ENCODE results near the gene CATSPERB. TPM values are rescaled to one million over a fixed set of nuclear protein-coding genes. Genes with fewer than 3 reads are reported as not detected.
"Not testable (repeated sequence)": the region's sequence is repeated elsewhere in the genome, so short reads cannot be mapped to it uniquely, and the experiment has no call there.

The CATSPERB gene
- total and polyA plus RNA-seq, 10 of the 15 experiments (the other 5 are each of a cell fraction or from before 2014, with no cell fraction given), result not detected

- TF ChIP-seq, protein P1, sequence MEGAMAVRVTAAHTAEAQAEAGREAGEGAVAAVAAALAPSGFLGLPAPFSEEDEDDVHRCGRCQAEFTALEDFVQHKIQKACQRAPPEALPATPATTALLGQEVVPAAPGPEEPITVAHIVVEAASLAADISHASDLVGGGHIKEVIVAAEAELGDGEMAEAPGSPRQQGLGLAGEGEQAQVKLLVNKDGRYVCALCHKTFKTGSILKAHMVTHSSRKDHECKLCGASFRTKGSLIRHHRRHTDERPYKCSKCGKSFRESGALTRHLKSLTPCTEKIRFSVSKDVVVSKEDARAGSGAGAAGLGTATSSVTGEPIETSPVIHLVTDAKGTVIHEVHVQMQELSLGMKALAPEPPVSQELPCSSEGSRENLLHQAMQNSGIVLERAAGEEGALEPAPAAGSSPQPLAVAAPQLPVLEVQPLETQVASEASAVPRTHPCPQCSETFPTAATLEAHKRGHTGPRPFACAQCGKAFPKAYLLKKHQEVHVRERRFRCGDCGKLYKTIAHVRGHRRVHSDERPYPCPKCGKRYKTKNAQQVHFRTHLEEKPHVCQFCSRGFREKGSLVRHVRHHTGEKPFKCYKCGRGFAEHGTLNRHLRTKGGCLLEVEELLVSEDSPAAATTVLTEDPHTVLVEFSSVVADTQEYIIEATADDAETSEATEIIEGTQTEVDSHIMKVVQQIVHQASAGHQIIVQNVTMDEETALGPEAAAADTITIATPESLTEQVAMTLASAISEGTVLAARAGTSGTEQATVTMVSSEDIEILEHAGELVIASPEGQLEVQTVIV (IDR thresholded peaks at IDR 0.05; ENCODE audit: borderline replicate concordance, partially characterized antibody), result no peak
These were observed 163.3 kb downstream of the CATSPERB start (continued) for GRCh38 chr14:91568626-91569025.

- POLR2A ChIA-PET; FAIRE-seq; SMC1A ChIA-PET (ENCODE audit: uncharacterized antibody, unreplicated experiment); intact Hi-C loops (cut with micrococcal nuclease; ENCODE audit: unreplicated experiment); H3K9me3 ChIP-seq (replicated peaks; ENCODE audit: control insufficient read depth, insufficient read depth, low read length); H3K4me3 ChIP-seq; H3K27me3 ChIP-seq (replicated peaks in 1 of 2; ENCODE audit: control insufficient read depth in 2 of 2, insufficient read depth in 2 of 2, low read length in 1 of 2); H2AFZ ChIP-seq (ENCODE audit: control insufficient read depth, low read depth, low read length); H3K36me3 ChIP-seq (ENCODE audit: control insufficient read depth in 2 of 2, insufficient read depth in 2 of 2, low read length in 1 of 2); H3K4me2 ChIP-seq (ENCODE audit: control insufficient read depth, insufficient read depth); H3K4me1 ChIP-seq (ENCODE audit: control insufficient read depth, insufficient read depth, low read length); DNase-seq (ENCODE audit: low read depth, low spot score); ATAC-seq; H3K9ac ChIP-seq (ENCODE audit: control insufficient read depth, insufficient read depth, low read length); H4K20me1 ChIP-seq (ENCODE audit: control insufficient read depth, insufficient read depth); RAD21 ChIA-PET (ENCODE audit: unreplicated experiment); H3K27ac ChIP-seq (ENCODE audit: control insufficient read depth, insufficient read depth); in situ Hi-C loops (cut with MboI); BruUV-seq (replicated peaks); H3K79me2 ChIP-seq (ENCODE audit: control insufficient read depth, insufficient read depth, low read length): not testable (repeated sequence)
- 42% methylated on average over 4 of the region's 4 CpGs for WGBS (ENCODE audit: insufficient coverage, insufficient replicate concordance, low lambda C conversion rate, missing lambda C conversion rate)
- peak; percentile 52; the same call in 1 of the 2 replicates for TF ChIP-seq NFYB (IDR thresholded peaks at IDR 0.05; ENCODE audit: insufficient read depth, low read depth, low read length)
- CTCF ChIA-PET, result interaction anchor here (0.7 kb wide), 1 partner anchor 8 kb away, joined by 3 read pairs; no protein-coding TSS in a partner anchor
These were observed 164.1 kb downstream of the CATSPERB start for GRCh38 chr14:91567827-91568226.

DNA sequence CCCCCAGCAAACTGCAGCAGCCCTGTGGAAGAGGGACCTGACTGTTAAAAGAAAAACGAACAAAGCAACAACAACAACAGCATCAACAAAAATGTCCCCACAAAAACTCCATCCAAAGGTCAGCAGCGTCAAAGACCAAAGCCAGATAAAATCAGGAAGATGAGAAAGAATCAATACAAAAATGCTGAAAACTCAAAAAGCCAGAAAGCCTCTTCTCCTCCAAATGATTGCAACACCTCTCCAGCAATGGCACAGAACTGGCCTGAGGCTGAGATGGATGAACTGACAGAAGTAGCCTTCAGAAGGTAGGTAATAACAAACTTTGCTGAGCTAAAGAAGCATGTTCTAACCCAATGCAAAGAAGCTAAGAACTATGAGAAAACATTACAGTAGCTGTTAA is 176.4 kb downstream of the CATSPERB start:
- 0% methylated on average over 2 of the region's 2 CpGs for WGBS (ENCODE audit: insufficient coverage, insufficient replicate concordance, low lambda C conversion rate, missing lambda C conversion rate)
- intact Hi-C loops (cut with micrococcal nuclease; ENCODE audit: unreplicated experiment) (no loop called here), in situ Hi-C loops (cut with MboI) (no loop called here)
- Histone ChIP-seq H4K20me1 (ENCODE audit: control insufficient read depth, insufficient read depth) (no peaks in the 10 kb centered on the region), H3K27me3 (replicated peaks in 1 of 2; ENCODE audit: control insufficient read depth in 2 of 2, insufficient read depth in 2 of 2, low read length in 1 of 2) (no peaks in the 10 kb centered on the region), H3K27ac (ENCODE audit: control insufficient read depth, insufficient read depth) (no peak overlapping the region), H3K4me3 (no peak overlapping the region), H3K9ac (ENCODE audit: control insufficient read depth, insufficient read depth, low read length) (no peak overlapping the region), H3K36me3 (ENCODE audit: control insufficient read depth in 2 of 2, insufficient read depth in 2 of 2, low read length in 1 of 2) (no peaks in the 10 kb centered on the region), H3K79me2 (ENCODE audit: control insufficient read depth, insufficient read depth, low read length) (no peaks in the 10 kb centered on the region), H3K4me2 (ENCODE audit: control insufficient read depth, insufficient read depth) (no peak overlapping the region), H3K9me3 (replicated peaks; ENCODE audit: control insufficient read depth, insufficient read depth, low read length) (no peaks in the 10 kb centered on the region), H2AFZ (ENCODE audit: control insufficient read depth, low read depth, low read length) (no peak overlapping the region), H3K4me1 (ENCODE audit: control insufficient read depth, insufficient read depth, low read length) (no peaks in the 10 kb centered on the region)
- no peak for FAIRE-seq
- BruUV-seq (replicated peaks), result no TSS peak
- POLR2A ChIA-PET, result no interaction called here
- DNase-seq (ENCODE audit: low read depth, low spot score), result no peak
- RAD21 ChIA-PET (ENCODE audit: unreplicated experiment), result no interaction called here
- CTCF ChIA-PET, result no interaction called here
- no peak for ATAC-seq
- SMC1A ChIA-PET (ENCODE audit: uncharacterized antibody, unreplicated experiment), result no interaction called here
- TF ChIP-seq PAX8 (IDR thresholded peaks at IDR 0.05) (no peak), SUZ12 (IDR thresholded peaks at IDR 0.05; ENCODE audit: unreplicated experiment) (no peak), EED (IDR thresholded peaks at IDR 0.05; ENCODE audit: low read depth) (no peak), PML (IDR thresholded peaks at IDR 0.05; ENCODE audit: low read length) (no peak), NR2C2 (IDR thresholded peaks at IDR 0.05; ENCODE audit: borderline replicate concordance, control insufficient read depth, insufficient read length, low read depth) (no peak), MYB (IDR thresholded peaks at IDR 0.05; ENCODE audit: borderline replicate concordance, low read depth, low read length) (no peak), JUND (IDR thresholded peaks at IDR 0.05; ENCODE audit: low read depth, low read length) (no peak), CHD4 (IDR thresholded peaks at IDR 0.05) (no peak), EGR1 (IDR thresholded peaks at IDR 0.05; ENCODE audit: borderline replicate concordance in 1 of 2, low read depth in 2 of 2, low read length in 2 of 2) (no peak), TAF1 (IDR thresholded peaks at IDR 0.05; ENCODE audit: borderline replicate concordance, low read depth, low read length) (no peak)

Measured in GM12878 (cell line).